T-helper 2 cell (primary cell): ENCODE data around the gene SMYD1.

Experiments used
- DNase-seq, 5 experiments: peaks; one replicate each; pipeline versions ENCODE4 v3.0.0 to v3.0.0-alpha.2; 2012 to 2022

SMYD1 gene

GRCh38 chr2:88090446-88091283, 23.0 kb downstream of the SMYD1 start:
- DNase-seq, result no peak

- no peak for DNase-seq
Observed at GRCh38 chr2:88091943-88092342, 24.3 kb downstream of the SMYD1 start.

- no peak for DNase-seq
Observed at GRCh38 chr2:88092773-88093172, 25.1 kb downstream of the SMYD1 start.

GRCh38 chr2:88095022-88095421, 27.4 kb downstream of the SMYD1 start:
- DNase-seq, result no peak

- DNase-seq, result no peak
Observed at GRCh38 chr2:88096708-88097107, 29.1 kb downstream of the SMYD1 start.

- DNase-seq, result no peak
Observed at GRCh38 chr2:88097192-88097591, 29.6 kb downstream of the SMYD1 start.

GRCh38 chr2:88097891-88098557, 30.4 kb downstream of the SMYD1 start:
- no peak for DNase-seq

- no peak for DNase-seq
Observed at GRCh38 chr2:88098558-88098900, 30.9 kb downstream of the SMYD1 start.

- DNase-seq, result no peak
Observed at GRCh38 chr2:88099798-88100488, 32.3 kb downstream of the SMYD1 start.

GRCh38 chr2:88100489-88100858, 32.8 kb downstream of the SMYD1 start:
- DNase-seq, result no peak

GRCh38 chr2:88108796-88109195, 41.2 kb downstream of the SMYD1 start:
- DNase-seq, result no peak

GRCh38 chr2:88110830-88111229, 43.2 kb downstream of the SMYD1 start:
- no peak for DNase-seq

GRCh38 chr2:88113069-88113468, 45.4 kb downstream of the SMYD1 start:
- no peak for DNase-seq

GRCh38 chr2:88114889-88115288, 47.3 kb downstream of the SMYD1 start:
- no peak for DNase-seq

- no peak for DNase-seq
Observed at GRCh38 chr2:88115825-88116518, 48.3 kb downstream of the SMYD1 start.

- DNase-seq, result no peak
Observed at GRCh38 chr2:88116669-88117432, 49.2 kb downstream of the SMYD1 start.

GRCh38 chr2:88117973-88118372, 50.3 kb downstream of the SMYD1 start:
- DNase-seq, result no peak

- no peak for DNase-seq
Observed at GRCh38 chr2:88121678-88122077, 54.1 kb downstream of the SMYD1 start.

- DNase-seq, result no peak
Observed at GRCh38 chr2:88122141-88122884, 54.7 kb downstream of the SMYD1 start.

- no peak for DNase-seq
Observed at GRCh38 chr2:88123164-88123974, 55.7 kb downstream of the SMYD1 start.
